Islet of Langerhans (tissue), 1 donor: ENCODE results near the gene TUBGCP5.

Experiments
- FAIRE-seq: peaks from one replicate; lab custom pipeline; 2011; peaks lifted over from hg19 to GRCh38; lab: Jason Lieb, UNC

Gene TUBGCP5

GRCh38 chr15:22978691-22979237 is 60.6 kb downstream of the TUBGCP5 start:
- FAIRE-seq = no peak

GRCh38 chr15:22974745-22975144 is 64.6 kb downstream of the TUBGCP5 start:
- FAIRE-seq = no peak

GRCh38 chr15:22973987-22974386 is 65.4 kb downstream of the TUBGCP5 start:
- no peak for FAIRE-seq

GRCh38 chr15:22973286-22973685 is 66.1 kb downstream of the TUBGCP5 start:
- no peak for FAIRE-seq

GRCh38 chr15:22969489-22969888 is 69.9 kb downstream of the TUBGCP5 start:
- FAIRE-seq = no peak

- FAIRE-seq = no peak
These were observed 71.0 kb downstream of the TUBGCP5 start for GRCh38 chr15:22968366-22968765.

GRCh38 chr15:22967084-22967770 is 72.1 kb downstream of the TUBGCP5 start:
- no peak for FAIRE-seq

GRCh38 chr15:22966321-22967083 is 72.9 kb downstream of the TUBGCP5 start:
- no peak for FAIRE-seq

- no peak for FAIRE-seq
These were observed 75.7 kb downstream of the TUBGCP5 start for GRCh38 chr15:22963641-22964040.

- no peak for FAIRE-seq
These were observed 76.8 kb downstream of the TUBGCP5 start for GRCh38 chr15:22962611-22963010.

GRCh38 chr15:22961762-22962161 is 77.6 kb downstream of the TUBGCP5 start:
- no peak for FAIRE-seq

- FAIRE-seq = no peak
These were observed 78.8 kb downstream of the TUBGCP5 start for GRCh38 chr15:22960556-22960955.

- no peak for FAIRE-seq
These were observed 79.2 kb downstream of the TUBGCP5 start for GRCh38 chr15:22960126-22960525.

GRCh38 chr15:22959321-22960101 is 79.9 kb downstream of the TUBGCP5 start:
- FAIRE-seq = no peak

GRCh38 chr15:22958487-22959280 is 80.7 kb downstream of the TUBGCP5 start:
- no peak for FAIRE-seq

GRCh38 chr15:22956978-22957260 is 82.5 kb downstream of the TUBGCP5 start:
- FAIRE-seq = no peak

GRCh38 chr15:22956257-22956977 is 83.0 kb downstream of the TUBGCP5 start:
- FAIRE-seq = no peak

- no peak for FAIRE-seq
These were observed 83.7 kb downstream of the TUBGCP5 start for GRCh38 chr15:22955544-22956119.

GRCh38 chr15:22954798-22955543 is 84.4 kb downstream of the TUBGCP5 start:
- FAIRE-seq = no peak

- FAIRE-seq = no peak
These were observed 85.0 kb downstream of the TUBGCP5 start for GRCh38 chr15:22954326-22954725.
